Measurements from ENCODE around the gene ETV2. TPM values are rescaled to one million over a fixed set of nuclear protein-coding genes. Genes with fewer than 3 reads are reported as not detected.
A peak's percentile ranks its signal among the peaks of the same experiment; 100 is the strongest.

The ETV2 gene
- total and polyA plus RNA-seq, 2 of the 4 experiments (the other 2 are of a cell fraction), result 1.2 TPM; not detected in 1

- ChIA-PET POLR2A (ENCODE audit: unreplicated experiment) (no interaction called here), CTCF (no interaction called here)
- no peak overlapping the region for H3K9ac ChIP-seq (ENCODE audit: low read depth, low read length)
- no peak overlapping the region for H4K8ac ChIP-seq (ENCODE audit: low read depth in 2 of 2, low read length in 2 of 2)
- H4K5ac ChIP-seq (ENCODE audit: low read depth, low read length), result no peak overlapping the region
- H3K56ac ChIP-seq (ENCODE audit: extremely low read depth, insufficient read depth, low read length), result no peak overlapping the region
- peaks cover 5% of the 10 kb centered on the region; the same call in 1 of the 2 replicates for H3K4me1 ChIP-seq (ENCODE audit: control insufficient read depth, insufficient read depth, low read length)
- no peak for ATAC-seq (ENCODE audit: low read depth)
- no peak overlapping the region for H3K4me3 ChIP-seq (ENCODE audit: insufficient read depth, low read depth, low read length)
- no peak for DNase-seq
- H2AK9ac ChIP-seq (replicated peaks; ENCODE audit: low read depth, low read length, poor library complexity), result peak overlapping the region; percentile 50
- no peak overlapping the region for H2BK15ac ChIP-seq (ENCODE audit: low read depth, low read length)
- no peak overlapping the region for H3K14ac ChIP-seq (replicated peaks; ENCODE audit: low read depth, low read length)
- no peak overlapping the region for H3K23ac ChIP-seq (ENCODE audit: low read depth, low read length)
- TF ChIP-seq, protein P1, sequence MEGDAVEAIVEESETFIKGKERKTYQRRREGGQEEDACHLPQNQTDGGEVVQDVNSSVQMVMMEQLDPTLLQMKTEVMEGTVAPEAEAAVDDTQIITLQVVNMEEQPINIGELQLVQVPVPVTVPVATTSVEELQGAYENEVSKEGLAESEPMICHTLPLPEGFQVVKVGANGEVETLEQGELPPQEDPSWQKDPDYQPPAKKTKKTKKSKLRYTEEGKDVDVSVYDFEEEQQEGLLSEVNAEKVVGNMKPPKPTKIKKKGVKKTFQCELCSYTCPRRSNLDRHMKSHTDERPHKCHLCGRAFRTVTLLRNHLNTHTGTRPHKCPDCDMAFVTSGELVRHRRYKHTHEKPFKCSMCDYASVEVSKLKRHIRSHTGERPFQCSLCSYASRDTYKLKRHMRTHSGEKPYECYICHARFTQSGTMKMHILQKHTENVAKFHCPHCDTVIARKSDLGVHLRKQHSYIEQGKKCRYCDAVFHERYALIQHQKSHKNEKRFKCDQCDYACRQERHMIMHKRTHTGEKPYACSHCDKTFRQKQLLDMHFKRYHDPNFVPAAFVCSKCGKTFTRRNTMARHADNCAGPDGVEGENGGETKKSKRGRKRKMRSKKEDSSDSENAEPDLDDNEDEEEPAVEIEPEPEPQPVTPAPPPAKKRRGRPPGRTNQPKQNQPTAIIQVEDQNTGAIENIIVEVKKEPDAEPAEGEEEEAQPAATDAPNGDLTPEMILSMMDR (conservative IDR thresholded peaks at IDR 0.05; ENCODE audit: low read depth, low read length), result no peak
- TF ChIP-seq RCOR1 (IDR thresholded peaks at IDR 0.05; ENCODE audit: insufficient replicate concordance, low read length) (no peak), RFX5 (IDR thresholded peaks at IDR 0.05; ENCODE audit: low read depth, low read length) (no peak), CHD1 (IDR thresholded peaks at IDR 0.05; ENCODE audit: low read depth, low read length) (no peak), ELK1 (IDR thresholded peaks at IDR 0.05; ENCODE audit: borderline replicate concordance, low read depth, low read length) (no peak), POLR2A (IDR thresholded peaks at IDR 0.05; ENCODE audit: low read depth, low read length) (no peak), MXI1 (IDR thresholded peaks at IDR 0.05; ENCODE audit: borderline replicate concordance, low read depth, low read length) (no peak), CEBPB (IDR thresholded peaks at IDR 0.05; ENCODE audit: low read depth, low read length) (no peak), MAFK (IDR thresholded peaks at IDR 0.05; ENCODE audit: low read depth, low read length) (no peak), BHLHE40 (IDR thresholded peaks at IDR 0.05; ENCODE audit: low read depth, low read length) (no peak)
- no peak overlapping the region for H2BK5ac ChIP-seq (ENCODE audit: low read depth, low read length, poor library complexity, severe bottlenecking)
- WGBS, 2 experiments (ENCODE audit: extremely low coverage in 2 of 2, insufficient read length in 1 of 2), result 40% methylated on average over 1 of the region's 6 CpGs; no CpG with 5 or more reads in 1 of the 2 experiments
- no peak overlapping the region for H4K91ac ChIP-seq (ENCODE audit: insufficient read depth, low read depth, low read length)
- H3K4ac ChIP-seq (ENCODE audit: low read depth, low read length), result no peak overlapping the region
- peaks cover 13% of the 10 kb centered on the region for H3K9me1 ChIP-seq (ENCODE audit: insufficient read depth, low read length)
- in situ Hi-C loops (cut with MboI; ENCODE audit: low sequenced_read_pairs), result no loop called here
- no peak overlapping the region for H3K18ac ChIP-seq (ENCODE audit: low read depth, low read length)
- dilution Hi-C loops (cut with HindIII; ENCODE audit: low sequenced_read_pairs, unreplicated experiment), result no loop called here
- intact Hi-C loops (cut with micrococcal nuclease), result no loop called here
- no peaks in the 10 kb centered on the region for H3K27me3 ChIP-seq (ENCODE audit: control insufficient read depth, insufficient read depth, low read length)
- H3K4me2 ChIP-seq (ENCODE audit: low read depth, low read length), result no peak overlapping the region
- BruUV-seq (replicated peaks), result no TSS peak
- H3K9me3 ChIP-seq (ENCODE audit: control insufficient read depth, insufficient read depth, low read length), result no peaks in the 10 kb centered on the region
- no peaks in the 10 kb centered on the region; a peak in 1 of 4 replicates for H3K79me1 ChIP-seq (ENCODE audit: low read depth in 1 of 2, low read length in 2 of 2)
- H2BK20ac ChIP-seq (ENCODE audit: low read depth, low read length), result no peak overlapping the region
- H3K27ac ChIP-seq (ENCODE audit: insufficient read depth, low read length), result no peak overlapping the region
- H2AFZ ChIP-seq (replicated peaks; ENCODE audit: low read length, poor library complexity), result no peak overlapping the region
- no peak overlapping the region for H2BK120ac ChIP-seq (ENCODE audit: low read depth, low read length)
- H3K36me3 ChIP-seq (ENCODE audit: control insufficient read depth, insufficient read depth, low read length), result peaks cover 28% of the 10 kb centered on the region
- no peak overlapping the region; the same call in 1 of the 2 replicates for H2AK5ac ChIP-seq (ENCODE audit: low read depth, low read length)
- H4K20me1 ChIP-seq (ENCODE audit: insufficient read depth, low read length), result no peaks in the 10 kb centered on the region
These were observed 2.3 kb upstream of the ETV2 start for GRCh38 chr19:35639321-35639639.
